Astrocyte (in vitro differentiated cells and primary cell): ENCODE results near the gene HSD3B2. TPM values are rescaled to one million over a fixed set of nuclear protein-coding genes. Genes with fewer than 3 reads are reported as not detected.

Source experiments
- DNase-seq: peaks from one replicate; pipeline ENCODE4 v3.0.0-alpha.2; 2010; ENCODE audit warnings: low read depth
- FAIRE-seq: peaks from 2 replicates; lab custom pipeline; 2011; peaks lifted over from hg19 to GRCh38; lab: Jason Lieb, UNC
- H2AFZ ChIP-seq: 2 replicates; pipeline ENCODE4 v1.6.0; 2012; ENCODE audit warnings: low read depth, low read length, inconsistent platforms
- H3K27ac ChIP-seq: 2 replicates; pipeline ENCODE4 v1.5.1; 2011; ENCODE audit warnings: low read depth, low read length, inconsistent platforms
- H3K27me3 ChIP-seq: 2 replicates; pipeline ENCODE4 v1.6.0; 2011; ENCODE audit warnings: low read length, inconsistent platforms; ENCODE audit not compliant: insufficient read depth
- H3K36me3 ChIP-seq: 2 replicates; pipeline ENCODE4 v1.5.1; 2011; ENCODE audit warnings: low read length, inconsistent platforms; ENCODE audit not compliant: insufficient read depth
- H3K4me1 ChIP-seq: 2 replicates; pipeline ENCODE4 v1.5.1; 2011; ENCODE audit warnings: low read length, inconsistent platforms; ENCODE audit not compliant: insufficient read depth
- H3K4me2 ChIP-seq: 2 replicates; pipeline ENCODE4 v1.6.0; 2012; ENCODE audit warnings: low read length, inconsistent platforms
- H3K4me3 ChIP-seq: 2 replicates; pipeline ENCODE4 v1.5.1; 2011; ENCODE audit warnings: low read depth, mild to moderate bottlenecking, low read length, inconsistent platforms; ENCODE audit not compliant: insufficient read depth
- H3K79me2 ChIP-seq: 2 replicates; pipeline ENCODE4 v1.6.0; 2012; ENCODE audit warnings: mild to moderate bottlenecking, low read length, inconsistent platforms; ENCODE audit not compliant: insufficient read depth
- H3K9ac ChIP-seq: 2 replicates; pipeline ENCODE4 v1.6.0; 2012; ENCODE audit warnings: mild to moderate bottlenecking, low read length, inconsistent platforms
- H3K9me3 ChIP-seq: 2 replicates; pipeline ENCODE4 v1.5.1; 2012; ENCODE audit warnings: low read depth, mild to moderate bottlenecking, low read length, inconsistent platforms; ENCODE audit not compliant: insufficient read depth
- H4K20me1 ChIP-seq: 2 replicates; pipeline ENCODE4 v1.6.0; 2012; ENCODE audit warnings: low read length, inconsistent platforms; ENCODE audit not compliant: insufficient read depth
- H3K27ac Mint-ChIP-seq: one replicate; pipeline ENCODE4 v1.8.0; 2021; ENCODE audit warnings: mild to moderate bottlenecking, mixed read lengths; ENCODE audit not compliant: unreplicated experiment
- H3K27me3 Mint-ChIP-seq: one replicate; pipeline ENCODE4 v1.8.0; 2021; ENCODE audit warnings: low read depth, mixed read lengths; ENCODE audit not compliant: unreplicated experiment
- H3K36me3 Mint-ChIP-seq: one replicate; pipeline ENCODE4 v1.8.0; 2021; ENCODE audit warnings: low read depth, mixed read lengths; ENCODE audit not compliant: unreplicated experiment
- H3K4me1 Mint-ChIP-seq: one replicate; pipeline ENCODE4 v1.8.0; 2021; ENCODE audit warnings: low read depth, mixed read lengths; ENCODE audit not compliant: unreplicated experiment
- H3K4me3 Mint-ChIP-seq: one replicate; pipeline ENCODE4 v1.8.0; 2021; ENCODE audit warnings: mild to moderate bottlenecking, moderate library complexity, mixed read lengths; ENCODE audit not compliant: unreplicated experiment
- H3K9me3 Mint-ChIP-seq: one replicate; pipeline ENCODE4 v1.8.0; 2021; ENCODE audit warnings: mild to moderate bottlenecking, mixed read lengths; ENCODE audit not compliant: unreplicated experiment
- EZH2 ChIP-seq: IDR thresholded peaks from 2 replicates; pipeline ENCODE4 v1.6.1; 2012; ENCODE audit warnings: mild to moderate bottlenecking, low read length, inconsistent platforms; ENCODE audit not compliant: insufficient read depth
- total RNA-seq: library from RNA; stranded (reverse); gene quantifications from 2 replicates; pipeline ENCODE4 v1.2.1, GENCODE V29; 2021
- TF ChIP-seq, protein P1 (sequence below): IDR thresholded peaks from 2 replicates; pipeline ENCODE4 v1.5.1; 2011; ENCODE audit warnings: low read depth, mild to moderate bottlenecking, inconsistent platforms, low read length, moderate library complexity; ENCODE audit not compliant: insufficient read depth

Gene HSD3B2
- total RNA-seq, 1 donor from 2014 or later, result not detected

DNA sequence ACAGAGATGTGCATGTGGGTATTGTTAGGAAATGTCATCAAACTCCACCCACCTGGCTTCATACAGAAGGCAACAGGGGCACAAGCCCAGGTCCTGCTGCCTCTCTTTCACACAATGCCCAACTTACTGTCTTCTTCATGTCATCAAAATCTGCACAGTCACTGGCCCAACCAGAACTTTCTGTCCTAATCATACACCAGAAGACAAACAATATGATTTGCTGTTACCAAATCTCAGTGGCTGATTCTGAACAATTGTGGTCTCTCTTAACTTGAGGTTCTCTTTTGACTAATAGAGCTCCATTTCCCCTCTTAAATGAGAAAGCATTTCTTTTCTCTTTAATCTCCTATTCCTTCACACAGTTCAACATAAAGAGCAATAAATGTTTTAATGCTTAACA lies 7.7 kb downstream of the HSD3B2 start:
- no peak overlapping the region for H3K27ac Mint-ChIP-seq
- Histone ChIP-seq H3K27me3 (no peaks in the 10 kb centered on the region), H3K4me2 (no peak overlapping the region), H2AFZ (no peak overlapping the region), H3K9ac (no peak overlapping the region), H3K36me3 (no peaks in the 10 kb centered on the region), H3K79me2 (no peaks in the 10 kb centered on the region), H3K4me1 (no peaks in the 10 kb centered on the region), H3K27ac (no peak overlapping the region), H3K4me3 (no peak overlapping the region), H4K20me1 (no peaks in the 10 kb centered on the region), H3K9me3 (no peaks in the 10 kb centered on the region)
- TF ChIP-seq, protein P1, sequence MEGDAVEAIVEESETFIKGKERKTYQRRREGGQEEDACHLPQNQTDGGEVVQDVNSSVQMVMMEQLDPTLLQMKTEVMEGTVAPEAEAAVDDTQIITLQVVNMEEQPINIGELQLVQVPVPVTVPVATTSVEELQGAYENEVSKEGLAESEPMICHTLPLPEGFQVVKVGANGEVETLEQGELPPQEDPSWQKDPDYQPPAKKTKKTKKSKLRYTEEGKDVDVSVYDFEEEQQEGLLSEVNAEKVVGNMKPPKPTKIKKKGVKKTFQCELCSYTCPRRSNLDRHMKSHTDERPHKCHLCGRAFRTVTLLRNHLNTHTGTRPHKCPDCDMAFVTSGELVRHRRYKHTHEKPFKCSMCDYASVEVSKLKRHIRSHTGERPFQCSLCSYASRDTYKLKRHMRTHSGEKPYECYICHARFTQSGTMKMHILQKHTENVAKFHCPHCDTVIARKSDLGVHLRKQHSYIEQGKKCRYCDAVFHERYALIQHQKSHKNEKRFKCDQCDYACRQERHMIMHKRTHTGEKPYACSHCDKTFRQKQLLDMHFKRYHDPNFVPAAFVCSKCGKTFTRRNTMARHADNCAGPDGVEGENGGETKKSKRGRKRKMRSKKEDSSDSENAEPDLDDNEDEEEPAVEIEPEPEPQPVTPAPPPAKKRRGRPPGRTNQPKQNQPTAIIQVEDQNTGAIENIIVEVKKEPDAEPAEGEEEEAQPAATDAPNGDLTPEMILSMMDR, result no peak
- TF ChIP-seq EZH2, result no peak
- DNase-seq (no peak), FAIRE-seq (no peak)
- no peak overlapping the region for H3K4me3 Mint-ChIP-seq
- peaks cover 7% of the 10 kb centered on the region for H3K27me3 Mint-ChIP-seq
- H3K9me3 Mint-ChIP-seq, result no peaks in the 10 kb centered on the region
- no peaks in the 10 kb centered on the region for H3K36me3 Mint-ChIP-seq
- H3K4me1 Mint-ChIP-seq, result peaks cover 13% of the 10 kb centered on the region

DNA sequence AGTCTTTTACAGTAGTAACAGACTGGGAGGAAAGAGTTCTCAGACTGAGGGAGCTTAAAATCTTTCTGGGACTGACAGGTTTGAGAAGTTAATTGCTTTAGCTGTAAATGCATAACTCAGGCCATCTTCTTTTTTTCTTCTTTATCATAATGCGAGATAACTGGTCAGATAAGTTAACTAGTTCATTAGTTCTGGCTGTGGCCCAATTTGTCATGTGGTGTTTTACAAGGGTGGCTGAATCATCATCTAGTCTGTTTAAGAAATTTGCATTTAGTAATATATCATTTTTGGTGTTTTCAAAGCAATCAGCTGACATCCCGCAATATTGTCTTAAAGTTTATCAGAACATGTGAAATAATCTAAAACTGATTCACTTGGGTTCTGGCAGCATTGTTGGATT lies 14.0 kb downstream of the HSD3B2 start:
- no peak overlapping the region for H2AFZ ChIP-seq
- no peak for DNase-seq
- Mint-ChIP-seq H3K4me1 (no peaks in the 10 kb centered on the region), H3K27me3 (peaks cover 21% of the 10 kb centered on the region), H3K9me3 (no peaks in the 10 kb centered on the region), H3K4me3 (no peak overlapping the region), H3K27ac (no peak overlapping the region), H3K36me3 (no peaks in the 10 kb centered on the region)
- H3K4me1 ChIP-seq, result no peaks in the 10 kb centered on the region
- H3K27ac ChIP-seq, result no peak overlapping the region
- FAIRE-seq, result no peak
- no peaks in the 10 kb centered on the region for H3K36me3 ChIP-seq
- no peak overlapping the region for H3K4me3 ChIP-seq
- H4K20me1 ChIP-seq, result no peaks in the 10 kb centered on the region
- H3K79me2 ChIP-seq, result no peaks in the 10 kb centered on the region
- no peaks in the 10 kb centered on the region for H3K9me3 ChIP-seq
- no peak overlapping the region for H3K9ac ChIP-seq
- H3K27me3 ChIP-seq, result peaks cover 2% of the 10 kb centered on the region
- no peak overlapping the region for H3K4me2 ChIP-seq
- no peak for TF ChIP-seq EZH2
- TF ChIP-seq, protein P1, result no peak

DNA sequence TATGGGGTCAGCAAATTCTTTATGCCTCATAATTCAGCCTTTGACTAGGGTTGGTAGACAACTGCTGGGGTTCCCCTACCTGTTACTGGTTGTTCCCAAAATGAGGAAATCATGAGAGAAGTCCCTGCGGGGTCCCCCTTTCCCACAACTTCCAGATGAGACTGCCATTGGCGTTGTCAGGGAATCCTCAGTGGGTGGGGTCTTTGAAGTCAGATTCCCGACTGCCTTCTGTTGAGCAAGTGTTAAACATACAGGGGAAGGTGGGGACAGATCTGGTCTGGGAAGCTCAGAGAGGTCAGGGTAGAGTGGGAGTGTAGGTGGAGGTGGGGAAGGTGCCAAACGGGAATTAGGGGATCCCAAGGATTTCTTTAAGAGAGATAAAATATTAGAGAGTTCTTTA lies 14.7 kb downstream of the HSD3B2 start:
- Histone ChIP-seq H3K36me3 (no peaks in the 10 kb centered on the region), H3K9me3 (no peaks in the 10 kb centered on the region), H3K4me2 (no peak overlapping the region), H2AFZ (no peak overlapping the region), H3K27ac (no peak overlapping the region), H3K79me2 (no peaks in the 10 kb centered on the region), H4K20me1 (no peaks in the 10 kb centered on the region), H3K27me3 (peaks cover 2% of the 10 kb centered on the region), H3K4me1 (no peaks in the 10 kb centered on the region), H3K4me3 (no peak overlapping the region), H3K9ac (no peak overlapping the region)
- Mint-ChIP-seq H3K4me3 (no peak overlapping the region), H3K4me1 (no peaks in the 10 kb centered on the region), H3K9me3 (no peaks in the 10 kb centered on the region), H3K36me3 (no peaks in the 10 kb centered on the region), H3K27ac (no peak overlapping the region), H3K27me3 (peaks cover 23% of the 10 kb centered on the region)
- DNase-seq (no peak), FAIRE-seq (no peak)
- TF ChIP-seq, protein P1, result no peak
- TF ChIP-seq EZH2, result no peak
